ENCODE measurements around the gene IFNGR2.
A peak's percentile ranks its signal among the peaks of the same experiment; 100 is the strongest.

The IFNGR2 gene

GRCh38 chr21:33395891-33396331 is 7.3 kb upstream of the IFNGR2 start:
- peak; percentile 88 for ATAC-seq

DNA sequence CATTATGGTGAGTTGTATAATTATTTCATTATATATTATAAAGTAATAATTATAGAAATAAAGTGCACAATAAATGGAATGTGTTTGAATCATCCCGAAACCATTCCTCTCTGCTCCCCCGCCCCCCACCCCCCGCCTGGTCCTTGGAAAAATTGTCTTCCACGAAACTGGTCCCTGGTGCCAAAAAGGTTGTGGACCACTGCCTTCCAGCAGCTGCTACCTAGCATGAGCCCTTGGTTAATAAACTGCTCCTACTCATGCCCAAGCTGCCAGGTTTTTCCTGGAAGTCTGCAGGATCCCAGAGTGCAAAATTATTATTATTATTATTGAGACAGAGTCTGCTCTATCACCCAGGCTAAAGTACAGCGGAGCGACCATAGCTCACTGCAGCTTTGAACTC is 6.8 kb upstream of the IFNGR2 start:
- no peak for TF ChIP-seq TCF4 (CRISPR knock-in tag; IDR thresholded peaks at IDR 0.05; ENCODE audit: borderline replicate concordance)
- no peak for TF ChIP-seq OSR1 (CRISPR knock-in tag; IDR thresholded peaks at IDR 0.05)
- TF ChIP-seq CREB5 (CRISPR knock-in tag; IDR thresholded peaks at IDR 0.05; ENCODE audit: low read depth), result no peak
- no peak for TF ChIP-seq GLIS3 (CRISPR knock-in tag; IDR thresholded peaks at IDR 0.05)
- no peak for TF ChIP-seq ZC3H10 (CRISPR knock-in tag; IDR thresholded peaks at IDR 0.05)
- TF ChIP-seq BACH2 (CRISPR knock-in tag; IDR thresholded peaks at IDR 0.05; ENCODE audit: borderline replicate concordance), result no peak
- no peak for TF ChIP-seq CSDC2 (CRISPR knock-in tag; IDR thresholded peaks at IDR 0.05)
- TF ChIP-seq TSHZ2 (CRISPR knock-in tag; IDR thresholded peaks at IDR 0.05), result no peak
- TF ChIP-seq ISL1 (CRISPR knock-in tag; IDR thresholded peaks at IDR 0.05), result no peak

More at GRCh38 chr21:33395891-33396331, 7.3 kb upstream of the IFNGR2 start:
- 0 out of 2 replicates have a peak, but pooled peaks have one; percentile 48 for TF ChIP-seq GLIS3 (CRISPR knock-in tag; IDR thresholded peaks at IDR 0.05)
- TF ChIP-seq ISL1 (CRISPR knock-in tag; IDR thresholded peaks at IDR 0.05), result peak; percentile 70
- no peak for TF ChIP-seq TCF4 (CRISPR knock-in tag; IDR thresholded peaks at IDR 0.05; ENCODE audit: borderline replicate concordance)
- no peak for TF ChIP-seq ZNF70 (CRISPR knock-in tag; IDR thresholded peaks at IDR 0.05)
- TF ChIP-seq BACH2 (CRISPR knock-in tag; IDR thresholded peaks at IDR 0.05; ENCODE audit: borderline replicate concordance), result no peak
- TF ChIP-seq TOX (CRISPR knock-in tag; IDR thresholded peaks at IDR 0.05; ENCODE audit: borderline replicate concordance), result no peak
- TF ChIP-seq ZFP30 (CRISPR knock-in tag; IDR thresholded peaks at IDR 0.05), result no peak
- no peak for TF ChIP-seq ZNF8 (CRISPR knock-in tag; IDR thresholded peaks at IDR 0.05)
- no peak for TF ChIP-seq SNAI2 (CRISPR knock-in tag; IDR thresholded peaks at IDR 0.05)
- TF ChIP-seq ARNTL (CRISPR knock-in tag; IDR thresholded peaks at IDR 0.05; ENCODE audit: borderline replicate concordance, low read depth), result no peak
- TF ChIP-seq CSDC2 (CRISPR knock-in tag; IDR thresholded peaks at IDR 0.05), result peak; percentile 80; the same call in 1 of the 2 replicates
- no peak for TF ChIP-seq ZC3H10 (CRISPR knock-in tag; IDR thresholded peaks at IDR 0.05)
- no peak for TF ChIP-seq ESRRG (CRISPR knock-in tag; IDR thresholded peaks at IDR 0.05)
- TF ChIP-seq CSRNP3 (CRISPR knock-in tag; IDR thresholded peaks at IDR 0.05), result no peak
- peak; percentile 72; the same call in 1 of the 2 replicates for TF ChIP-seq ZFP3 (CRISPR knock-in tag; IDR thresholded peaks at IDR 0.05)
- TF ChIP-seq CREB5 (CRISPR knock-in tag; IDR thresholded peaks at IDR 0.05; ENCODE audit: low read depth), result peak; percentile 85

GRCh38 chr21:33396951-33397350 is 6.3 kb upstream of the IFNGR2 start:
- no peak for TF ChIP-seq POU6F1 (CRISPR knock-in tag; IDR thresholded peaks at IDR 0.05; ENCODE audit: borderline replicate concordance, low read depth)
- no peak for TF ChIP-seq SNAI2 (CRISPR knock-in tag; IDR thresholded peaks at IDR 0.05)
- TF ChIP-seq RARB (CRISPR knock-in tag; IDR thresholded peaks at IDR 0.05), result no peak
- TF ChIP-seq ZNF8 (CRISPR knock-in tag; IDR thresholded peaks at IDR 0.05), result no peak
- TF ChIP-seq, protein P1, sequence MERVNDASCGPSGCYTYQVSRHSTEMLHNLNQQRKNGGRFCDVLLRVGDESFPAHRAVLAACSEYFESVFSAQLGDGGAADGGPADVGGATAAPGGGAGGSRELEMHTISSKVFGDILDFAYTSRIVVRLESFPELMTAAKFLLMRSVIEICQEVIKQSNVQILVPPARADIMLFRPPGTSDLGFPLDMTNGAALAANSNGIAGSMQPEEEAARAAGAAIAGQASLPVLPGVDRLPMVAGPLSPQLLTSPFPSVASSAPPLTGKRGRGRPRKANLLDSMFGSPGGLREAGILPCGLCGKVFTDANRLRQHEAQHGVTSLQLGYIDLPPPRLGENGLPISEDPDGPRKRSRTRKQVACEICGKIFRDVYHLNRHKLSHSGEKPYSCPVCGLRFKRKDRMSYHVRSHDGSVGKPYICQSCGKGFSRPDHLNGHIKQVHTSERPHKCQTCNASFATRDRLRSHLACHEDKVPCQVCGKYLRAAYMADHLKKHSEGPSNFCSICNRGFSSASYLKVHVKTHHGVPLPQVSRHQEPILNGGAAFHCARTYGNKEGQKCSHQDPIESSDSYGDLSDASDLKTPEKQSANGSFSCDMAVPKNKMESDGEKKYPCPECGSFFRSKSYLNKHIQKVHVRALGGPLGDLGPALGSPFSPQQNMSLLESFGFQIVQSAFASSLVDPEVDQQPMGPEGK (CRISPR knock-in tag; IDR thresholded peaks at IDR 0.05; ENCODE audit: borderline replicate concordance), result no peak
- no peak for TF ChIP-seq OSR1 (CRISPR knock-in tag; IDR thresholded peaks at IDR 0.05)
- TF ChIP-seq ZNF565 (CRISPR knock-in tag; conservative IDR thresholded peaks at IDR 0.05; ENCODE audit: low read depth), result no peak
- no peak for TF ChIP-seq TSHZ2 (CRISPR knock-in tag; IDR thresholded peaks at IDR 0.05)
- TF ChIP-seq ZNF70 (CRISPR knock-in tag; IDR thresholded peaks at IDR 0.05), result no peak
- TF ChIP-seq GLIS3 (CRISPR knock-in tag; IDR thresholded peaks at IDR 0.05), result no peak
- no peak for TF ChIP-seq ZFP30 (CRISPR knock-in tag; IDR thresholded peaks at IDR 0.05)
- TF ChIP-seq ARNTL (CRISPR knock-in tag; IDR thresholded peaks at IDR 0.05; ENCODE audit: borderline replicate concordance, low read depth), result no peak
- no peak for ATAC-seq

More for the DNA sequence above, 6.8 kb upstream of the IFNGR2 start:
- no peak for ATAC-seq
